Skin of body (tissue), 2 donors: ENCODE measurements around the gene NR1D1. TPM values are rescaled to one million over a fixed set of nuclear protein-coding genes. Genes with fewer than 3 reads are reported as not detected.

ENCODE experiments used
- DNase-seq: peaks from one replicate; lab custom pipeline; 2025; lab: John Stamatoyannopoulos, UW
- total RNA-seq: library from RNA; depleted of rRNA; stranded (reverse); fragments of >200 nt; gene quantifications from one replicate; pipeline ENCODE4 v1.2.3, GENCODE V29; 2014

NR1D1 gene
- total RNA-seq, 1 donor from 2014 or later, result 3.6 TPM

DNA sequence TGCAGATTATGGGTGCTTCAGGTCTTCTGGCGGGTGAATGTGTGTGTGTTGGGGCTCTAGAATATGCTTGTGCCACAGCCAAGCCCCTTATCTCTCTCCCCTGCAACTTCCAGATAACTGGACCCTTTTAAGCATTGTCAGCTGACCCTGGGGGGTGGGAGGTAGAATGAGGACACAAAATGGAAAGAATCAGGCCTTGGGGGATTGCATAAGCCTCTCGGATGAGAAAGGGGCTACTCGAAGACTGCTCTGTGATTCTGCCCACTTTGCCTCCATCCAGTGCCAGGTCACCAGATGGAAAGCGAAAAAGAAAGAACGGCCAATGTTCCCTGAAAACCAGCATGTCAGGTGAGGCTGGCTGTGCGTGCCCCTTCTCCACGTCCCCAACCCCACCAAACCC lies 23.8 kb downstream of the NR1D1 start:
- no peak for DNase-seq

DNA sequence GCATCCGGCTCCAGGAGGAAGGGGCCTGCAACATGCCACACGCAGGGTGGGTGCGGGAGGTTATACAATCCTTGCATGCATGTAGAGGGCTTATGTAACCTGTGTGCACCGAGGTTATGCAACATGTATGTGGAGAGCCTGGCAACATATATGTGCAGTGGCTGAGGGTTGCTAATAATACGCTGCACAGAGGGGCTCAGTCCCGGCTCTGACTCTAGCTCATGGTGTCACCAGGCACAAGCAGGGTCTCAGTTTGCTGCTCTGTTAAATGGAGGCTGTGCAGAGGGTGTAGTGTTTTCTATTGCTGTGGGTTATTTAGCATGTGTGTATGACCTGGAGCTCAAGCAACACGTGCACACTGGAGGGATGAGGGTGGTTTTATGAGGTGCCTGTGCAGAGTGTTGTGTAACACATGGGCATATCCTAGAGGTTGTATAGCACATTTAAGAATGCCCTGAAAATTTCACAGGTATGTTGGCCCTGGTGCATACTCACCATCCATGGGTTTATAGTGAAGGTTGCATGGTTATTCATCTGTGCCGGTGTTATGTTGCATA lies 24.4 kb downstream of the NR1D1 start:
- DNase-seq, result no peak

- DNase-seq, result peak; percentile 56
These were observed 25.0 kb downstream of the NR1D1 start for GRCh38 chr17:40075201-40075941.

GRCh38 chr17:40074871-40075200 lies 25.6 kb downstream of the NR1D1 start:
- DNase-seq, result no peak

- no peak for DNase-seq
These were observed 26.2 kb downstream of the NR1D1 start for GRCh38 chr17:40074175-40074512.

DNA sequence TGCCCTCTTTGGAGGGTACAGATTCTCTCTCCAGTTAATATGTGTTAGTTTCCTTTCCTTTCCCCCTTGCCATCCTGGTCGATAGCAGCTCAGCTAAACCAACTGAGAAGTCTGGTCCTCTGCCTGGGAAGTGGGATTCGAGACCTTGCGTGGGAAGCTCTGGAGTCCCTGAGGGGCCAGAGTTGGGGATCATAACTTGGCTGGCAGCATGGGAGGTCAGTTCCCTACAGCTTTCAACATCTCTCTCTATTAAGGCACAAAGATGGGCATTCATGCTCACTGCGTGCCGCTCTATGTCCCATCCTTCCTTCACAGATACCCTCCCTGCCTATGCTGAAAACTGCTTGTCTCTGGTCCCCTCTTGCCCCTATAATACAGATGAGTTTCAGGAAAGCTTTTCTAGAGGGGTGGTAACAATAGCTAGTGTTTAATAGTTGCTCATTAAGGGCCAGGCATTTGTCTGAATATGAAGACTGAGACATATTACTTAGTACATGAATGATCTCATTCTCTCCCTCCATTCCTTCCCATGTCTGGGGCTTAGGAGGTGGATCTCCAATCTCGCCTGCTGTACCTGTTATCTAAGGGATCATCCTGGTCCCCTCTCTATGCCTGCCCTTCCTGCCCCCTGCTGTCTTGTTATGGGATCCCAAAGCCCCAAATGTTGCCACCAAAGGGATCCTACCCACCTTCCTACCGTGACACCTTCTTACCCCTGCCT lies 26.8 kb downstream of the NR1D1 start:
- no peak for DNase-seq

DNA sequence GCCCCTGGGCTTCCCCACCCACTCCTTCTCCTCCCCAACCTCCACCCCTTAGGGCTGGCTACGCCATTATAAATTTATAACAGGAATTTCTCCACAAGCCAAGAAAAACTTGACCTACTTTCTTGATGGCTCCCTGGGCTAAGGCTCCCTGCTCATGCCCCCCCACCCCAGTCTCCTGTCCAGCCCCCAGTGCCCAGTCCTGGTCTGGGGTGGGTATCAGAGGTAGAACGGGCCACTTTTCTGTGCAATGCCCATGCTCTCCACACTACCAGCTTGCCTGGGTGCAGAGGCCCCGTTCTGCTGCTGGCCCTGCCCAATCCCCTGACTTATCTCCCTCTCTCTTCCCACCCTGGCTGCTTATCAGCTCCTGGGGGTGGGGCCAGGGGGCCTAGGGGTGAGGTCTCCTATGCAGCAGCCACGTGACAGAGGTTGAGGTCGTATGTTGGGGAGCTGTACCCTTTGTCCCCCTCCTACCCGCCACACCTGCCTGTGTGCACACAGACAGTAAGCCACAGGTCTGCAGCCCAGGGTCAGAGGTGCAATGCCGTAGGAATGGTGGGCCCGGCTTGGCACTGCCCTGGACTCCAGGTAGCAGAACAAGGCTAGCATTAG lies 27.5 kb downstream of the NR1D1 start:
- no peak for DNase-seq

DNA sequence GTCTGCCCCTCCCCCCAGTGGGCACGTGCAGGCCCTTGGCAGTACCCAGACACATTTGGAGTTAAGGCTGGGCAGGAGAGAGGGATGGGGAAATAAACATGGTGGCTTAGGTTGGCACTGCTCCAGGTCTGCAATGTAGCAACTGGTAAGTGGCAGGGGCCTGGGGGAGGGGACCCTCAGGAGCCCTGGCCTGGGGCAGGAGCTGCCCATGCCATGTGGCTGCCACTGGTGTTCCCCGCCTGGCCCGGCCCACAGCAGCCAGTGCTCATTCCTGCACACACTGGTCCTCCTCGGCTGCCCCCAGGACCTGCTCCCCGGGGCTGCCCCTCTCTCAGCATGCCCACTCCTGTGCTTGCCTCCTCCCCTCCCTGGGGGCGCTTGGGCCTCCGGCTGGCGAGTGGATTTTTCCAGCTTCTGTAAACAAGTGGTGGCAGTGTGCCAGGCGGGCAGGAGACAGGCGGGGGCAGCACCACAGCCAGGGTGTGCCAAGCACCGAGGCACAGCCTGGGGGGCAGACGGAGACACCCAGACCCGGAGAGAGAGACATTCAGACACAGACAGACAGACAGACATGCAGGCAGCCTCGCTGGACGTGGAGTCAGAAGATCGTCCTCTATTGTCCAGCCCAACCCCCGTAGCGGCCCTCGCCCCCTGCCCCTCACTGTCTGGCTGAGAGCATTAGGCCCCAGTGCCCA lies 28.2 kb downstream of the NR1D1 start:
- no peak for DNase-seq

- DNase-seq, result no peak
These were observed 28.9 kb downstream of the NR1D1 start for GRCh38 chr17:40071313-40072039.

GRCh38 chr17:40070709-40071312 lies 29.6 kb downstream of the NR1D1 start:
- DNase-seq, result no peak

GRCh38 chr17:40069751-40070708 lies 30.4 kb downstream of the NR1D1 start:
- DNase-seq, result no peak

GRCh38 chr17:40068917-40069750 lies 31.3 kb downstream of the NR1D1 start:
- DNase-seq, result peak; percentile 92

DNA sequence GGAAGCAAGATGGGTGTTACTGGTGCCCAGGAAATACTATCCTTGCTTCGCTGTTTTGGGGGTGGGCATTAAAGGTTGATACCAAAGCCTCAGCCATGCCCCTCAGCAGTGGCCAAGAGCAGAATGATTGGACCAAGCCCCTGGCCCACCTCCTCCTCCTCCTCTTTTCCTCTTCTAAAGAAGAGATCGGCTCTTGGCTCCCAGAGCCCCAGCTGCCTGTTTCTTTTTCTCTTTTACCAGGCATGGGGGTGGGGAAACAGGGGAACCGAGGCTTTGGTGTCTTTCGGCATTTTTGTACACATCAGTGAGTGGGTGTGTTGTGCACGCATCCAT lies 31.8 kb downstream of the NR1D1 start:
- DNase-seq, result no peak

DNA sequence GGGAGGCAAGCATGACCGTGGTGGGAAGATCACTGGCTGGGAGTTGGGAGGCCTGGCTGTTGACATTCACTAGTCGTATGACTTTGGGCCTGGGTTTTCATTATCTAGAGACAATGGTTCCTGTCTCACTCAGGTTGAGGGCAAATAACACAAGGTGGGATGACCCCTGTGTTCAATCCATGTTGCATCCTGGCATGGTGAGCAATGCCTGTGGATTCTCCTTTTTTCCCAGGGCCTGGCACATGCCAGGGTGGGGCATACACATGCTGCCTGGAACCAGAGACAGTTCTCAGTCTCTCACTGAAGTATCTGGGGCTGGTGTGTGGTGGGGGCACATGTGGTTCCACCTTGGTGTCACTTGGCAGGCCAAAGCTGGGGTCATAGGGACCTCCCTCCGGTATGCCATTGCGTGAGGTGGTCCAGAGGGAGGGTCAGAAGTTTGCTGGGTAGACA lies 32.2 kb downstream of the NR1D1 start:
- no peak for DNase-seq

- DNase-seq, result no peak
These were observed 32.7 kb downstream of the NR1D1 start for GRCh38 chr17:40067710-40068109.

- DNase-seq, result no peak
These were observed 34.4 kb downstream of the NR1D1 start for GRCh38 chr17:40065769-40066510.

DNA sequence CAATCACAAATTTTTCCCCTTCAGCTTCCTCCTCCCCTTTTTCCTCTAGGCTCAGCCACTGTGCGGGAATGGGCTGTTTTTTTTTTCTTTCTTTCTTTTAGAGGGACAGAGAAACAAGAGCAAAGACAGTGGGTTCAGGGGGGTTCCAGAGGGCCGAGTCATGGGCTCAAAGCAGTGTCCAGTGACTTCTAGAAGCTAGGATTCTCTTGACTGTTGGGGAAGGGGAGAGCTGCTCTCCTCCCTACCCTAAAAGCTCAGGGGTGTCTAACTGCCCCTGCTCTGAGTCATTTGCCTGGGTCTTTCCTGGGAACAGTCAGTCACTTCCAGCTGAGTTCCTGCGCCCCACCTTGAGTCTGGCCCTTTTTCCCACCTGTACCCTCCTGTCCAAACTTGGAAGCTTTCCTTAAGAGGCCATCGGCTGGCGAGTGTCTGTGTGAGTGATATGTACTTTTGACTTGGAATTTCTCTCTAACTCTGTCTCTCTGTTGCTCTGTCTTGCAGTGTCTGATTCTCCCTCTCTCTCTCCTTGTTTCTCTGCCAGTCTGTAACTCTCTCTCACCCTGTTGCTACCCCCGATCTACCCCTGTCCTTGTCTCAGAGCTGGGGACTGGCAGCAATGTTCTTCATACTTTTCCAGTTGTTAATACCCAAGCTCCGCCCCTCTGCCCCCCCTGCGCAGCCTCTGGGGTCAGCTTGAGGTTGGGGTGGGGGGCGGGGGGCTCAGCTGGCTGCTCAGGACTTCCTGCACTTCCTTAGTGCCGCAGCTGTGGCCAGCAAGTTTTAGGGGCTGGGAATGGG lies 35.2 kb downstream of the NR1D1 start:
- DNase-seq, result no peak
